IPS-11a (cell line): Measurements from ENCODE around the gene ZNF20.

ENCODE experiments used
- H3K4me3 ChIP-seq: one replicate; pipeline ENCODE4 v1.5.1; 2013; ENCODE audit warnings: low read depth, low read length, control low read depth

The ZNF20 gene

GRCh38 chr19:12139885-12140544 is at the start of gene ZNF20:
TSS of gene ZNF20 (minus strand) at chr19:12140350. CDS start at chr19:12140182, 168 bp downstream.
- peak within 1 kb of the TSS; percentile 78 for H3K4me3 ChIP-seq

- no peak overlapping the region for H3K4me3 ChIP-seq
Measured at GRCh38 chr19:12187625-12188024, 47.5 kb upstream of the ZNF20 start.

- no peak overlapping the region for H3K4me3 ChIP-seq
Measured at GRCh38 chr19:12180377-12180776, 40.2 kb upstream of the ZNF20 start.

GRCh38 chr19:12166626-12167025 is 26.5 kb upstream of the ZNF20 start:
- H3K4me3 ChIP-seq, result no peak overlapping the region

- H3K4me3 ChIP-seq, result peak overlapping the region; percentile 82
Measured at GRCh38 chr19:12163826-12164225, 23.7 kb upstream of the ZNF20 start.

- peak within 1 kb of the TSS; percentile 82 for H3K4me3 ChIP-seq
Measured at GRCh38 chr19:12162882-12163806, 23.0 kb upstream of the ZNF20 start, which contains the start of gene ZNF136. TSS of gene ZNF136 (plus strand) at chr19:12163096. CDS start at chr19:12163204, 108 bp downstream.

GRCh38 chr19:12162513-12162881 is 22.3 kb upstream of the ZNF20 start:
- peak overlapping the region; percentile 82 for H3K4me3 ChIP-seq

GRCh38 chr19:12159773-12160414 is 19.7 kb upstream of the ZNF20 start:
- no peak overlapping the region for H3K4me3 ChIP-seq

GRCh38 chr19:12156223-12157058 is 16.3 kb upstream of the ZNF20 start, which contains the start of gene ZNF625:
TSS of gene ZNF625 (minus strand) at chr19:12156734. CDS start at chr19:12156558, 176 bp downstream.
- H3K4me3 ChIP-seq, result peak within 1 kb of the TSS; percentile 79

GRCh38 chr19:12155324-12155860 is 15.2 kb upstream of the ZNF20 start:
- peak overlapping the region; percentile 79 for H3K4me3 ChIP-seq

- no peak overlapping the region for H3K4me3 ChIP-seq
Measured at GRCh38 chr19:12145348-12145747, 5.2 kb upstream of the ZNF20 start.

- H3K4me3 ChIP-seq, result no peak overlapping the region
Measured at GRCh38 chr19:12141405-12141736, 1.2 kb upstream of the ZNF20 start.

GRCh38 chr19:12140545-12141404 is 625 bp upstream of the ZNF20 start:
- no peak overlapping the region for H3K4me3 ChIP-seq

GRCh38 chr19:12139269-12139668 is 881 bp downstream of the ZNF20 start:
- H3K4me3 ChIP-seq, result peak overlapping the region; percentile 78

GRCh38 chr19:12137221-12137940 is 2.8 kb downstream of the ZNF20 start:
- no peak overlapping the region for H3K4me3 ChIP-seq

GRCh38 chr19:12133069-12133468 is 7.1 kb downstream of the ZNF20 start:
- no peak overlapping the region for H3K4me3 ChIP-seq

GRCh38 chr19:12126707-12127106 is 13.4 kb downstream of the ZNF20 start:
- H3K4me3 ChIP-seq, result no peak overlapping the region

- H3K4me3 ChIP-seq, result no peak overlapping the region
Measured at GRCh38 chr19:12117201-12117970, 22.8 kb downstream of the ZNF20 start.
